Stimulated activated CD4-positive, alpha-beta T cell treated with anti-CD3 and anti-CD28 coated beads, Interleukin-4, amount 100 ng/mL, for 48 hours (primary cell): ENCODE results near the gene INO80.

ENCODE experiments used
- DNase-seq, 2 donors: peaks; one replicate each; pipeline ENCODE4 v3.0.0-alpha.2; 2020; ENCODE audit warnings: low read depth in 2 of 2

INO80 gene

DNA sequence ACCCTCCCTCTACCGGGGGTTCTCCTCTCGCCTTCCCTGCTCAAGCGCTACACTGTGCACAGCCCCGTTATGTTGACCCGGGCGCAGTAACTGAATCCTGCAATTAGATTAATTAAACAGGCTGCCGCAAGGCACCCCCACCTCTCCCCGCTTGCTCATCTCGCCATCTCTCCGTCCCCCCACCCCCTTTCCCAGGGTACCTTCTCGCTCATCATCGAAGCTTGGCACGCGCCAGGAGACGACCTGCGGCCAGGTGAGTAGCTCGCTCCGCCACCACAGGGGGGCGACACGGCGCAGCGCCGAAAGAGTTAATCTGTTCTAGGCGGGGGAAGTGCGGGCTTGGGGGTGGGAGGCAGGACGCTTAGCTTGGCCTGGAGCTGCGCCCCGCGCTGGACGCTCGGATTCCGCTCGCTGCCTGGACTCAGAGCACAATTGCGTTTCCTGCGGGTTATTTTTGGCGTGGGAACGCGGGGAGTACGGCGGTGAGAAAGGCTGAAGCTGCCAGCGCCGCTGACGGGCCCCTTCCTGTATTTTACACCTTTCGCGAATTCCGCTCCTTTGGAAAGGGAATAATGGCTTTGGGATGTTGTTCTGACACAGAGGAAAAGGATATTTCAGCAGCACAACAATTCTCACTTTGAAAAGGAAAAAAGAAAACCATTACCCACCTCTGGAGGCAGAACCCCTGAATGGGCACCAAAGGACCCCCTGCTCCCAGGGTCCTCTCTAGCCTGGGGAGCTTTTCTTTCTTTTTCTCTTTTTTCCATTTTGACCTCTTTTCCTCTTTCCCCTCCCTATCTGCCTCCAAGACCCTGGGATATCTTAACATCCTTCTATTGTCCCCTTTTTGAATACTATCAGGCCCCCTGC is 185.4 kb downstream of the INO80 start:
- peak; percentile 41 to 61 for DNase-seq

DNA sequence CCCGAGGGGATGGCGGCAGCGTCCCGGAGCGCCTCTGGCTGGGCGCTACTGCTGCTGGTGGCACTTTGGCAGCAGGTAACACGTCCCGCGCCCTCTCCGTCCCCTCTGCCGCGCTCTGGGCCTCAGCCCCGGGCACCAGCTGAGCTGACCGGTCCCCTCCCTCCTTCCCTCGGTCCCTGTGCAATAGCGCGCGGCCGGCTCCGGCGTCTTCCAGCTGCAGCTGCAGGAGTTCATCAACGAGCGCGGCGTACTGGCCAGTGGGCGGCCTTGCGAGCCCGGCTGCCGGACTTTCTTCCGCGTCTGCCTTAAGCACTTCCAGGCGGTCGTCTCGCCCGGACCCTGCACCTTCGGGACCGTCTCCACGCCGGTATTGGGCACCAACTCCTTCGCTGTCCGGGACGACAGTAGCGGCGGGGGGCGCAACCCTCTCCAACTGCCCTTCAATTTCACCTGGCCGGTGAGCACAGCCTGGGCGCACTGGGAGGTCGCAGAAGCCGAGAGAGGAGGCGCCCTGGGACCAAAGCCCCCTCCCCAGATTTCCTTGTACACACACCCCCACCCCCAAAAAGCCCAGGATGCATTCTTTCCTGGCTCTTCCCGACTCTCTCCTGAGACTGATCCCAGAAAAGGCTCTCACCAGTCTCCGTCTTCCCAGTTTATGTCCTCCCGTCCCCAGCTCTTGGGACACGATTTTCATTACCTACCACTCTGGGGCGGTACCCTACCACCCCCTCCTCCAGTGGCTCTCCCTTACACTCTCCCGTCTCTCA is 186.2 kb downstream of the INO80 start:
- no peak for DNase-seq
